Sigmoid colon (tissue), 3 donors: ENCODE results near the gene NTM.

Experiments used
- CTCF ChIP-seq, 4 experiments: fragments of 450-650 bp in 3 of 4; fragments of 200-600 bp in 1 of 4; IDR thresholded peaks; one replicate each; pipeline ENCODE4 v1.5.1; 2016 to 2019; ENCODE audit warnings: antibody characterized with exemption in 4 of 4, mild to moderate bottlenecking in 3 of 4, moderate library complexity in 2 of 4
- POLR2A ChIP-seq, 2 donors: fragments of 450-650 bp; IDR thresholded peaks; one replicate each; pipeline ENCODE4 v1.6.1; 2016; ENCODE audit warnings: antibody characterized with exemption in 2 of 2, mild to moderate bottlenecking in 2 of 2, moderate library complexity in 2 of 2

GRCh38 chr11:131598305-131598704 is 227.9 kb downstream of the NTM start:
- TF ChIP-seq POLR2A (IDR thresholded peaks at IDR 0.05) (no peak), CTCF (IDR thresholded peaks at IDR 0.05) (no peak)
